ENCODE data around the gene RIPPLY3.

DNA sequence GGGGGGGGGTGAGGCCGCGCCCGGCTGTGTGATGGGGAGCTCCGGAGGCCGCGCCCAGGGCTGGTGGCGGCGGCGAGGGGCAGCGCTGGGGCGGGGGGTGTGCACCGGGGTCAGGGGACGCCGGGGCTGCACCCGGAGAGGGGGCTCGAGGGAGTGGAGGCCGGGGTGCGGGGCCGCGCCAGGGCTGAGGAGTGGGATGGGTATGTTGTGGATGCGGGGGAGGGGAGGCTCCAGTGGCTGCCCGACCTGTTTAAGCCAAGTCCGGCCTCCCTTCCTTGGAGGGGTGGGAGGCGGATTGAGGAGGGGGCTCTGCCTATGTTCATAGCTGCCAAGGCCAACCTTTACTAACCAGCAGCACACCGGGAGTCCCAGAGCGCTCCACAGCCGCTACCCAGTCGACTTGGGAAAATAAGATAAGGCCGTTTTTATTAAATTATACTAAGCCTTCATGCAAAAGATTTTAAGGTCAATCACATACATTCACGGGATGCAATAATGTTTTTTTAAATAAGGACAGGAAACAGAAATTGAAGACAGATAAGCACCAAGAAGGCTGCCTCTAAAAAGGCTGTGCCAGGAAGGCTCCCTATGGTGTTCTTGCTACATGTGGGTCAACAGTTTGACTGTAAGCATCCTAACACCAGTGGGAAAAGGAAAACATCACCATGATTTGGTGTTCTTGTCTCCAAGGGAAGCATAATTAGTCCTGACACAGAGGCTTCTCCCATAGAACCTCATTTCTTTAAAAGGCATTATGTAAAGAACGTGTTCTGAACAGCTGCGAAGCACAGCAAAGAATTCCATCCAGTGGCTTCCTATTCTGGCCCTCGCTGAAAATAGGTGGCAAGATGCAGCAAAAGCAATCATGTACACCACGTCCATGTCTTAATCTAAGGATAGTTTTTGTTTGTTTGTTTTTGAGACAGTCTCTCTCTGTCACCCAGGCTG is 39.4 kb upstream of the RIPPLY3 start:
- TF ChIP-seq CTCF (IDR thresholded peaks at IDR 0.05 in 2 of 3, conservative IDR thresholded peaks at IDR 0.05 in 1 of 3; ENCODE audit: borderline replicate concordance in 1 of 3, insufficient read depth in 1 of 3, low read depth in 2 of 3, low read length in 2 of 3) (no peak), POLR2AphosphoS5 (IDR thresholded peaks at IDR 0.05; ENCODE audit: low read depth, low read length) (no peak; the same call in 1 of the 2 replicates), POLR2A (IDR thresholded peaks at IDR 0.05; ENCODE audit: borderline replicate concordance, extremely low read depth, insufficient read depth, insufficient read length) (no peak), TCF7L2 (IDR thresholded peaks at IDR 0.05; ENCODE audit: borderline replicate concordance, extremely low read depth, insufficient read depth, insufficient read length) (no peak), EZH2phosphoT487 (IDR thresholded peaks at IDR 0.05; ENCODE audit: borderline replicate concordance) (no peak), SRF (IDR thresholded peaks at IDR 0.05; ENCODE audit: low read depth) (no peak), EZH2 (IDR thresholded peaks at IDR 0.05) (no peak), RAD21 (IDR thresholded peaks at IDR 0.05; ENCODE audit: low read depth) (no peak), ELF1 (IDR thresholded peaks at IDR 0.05; ENCODE audit: borderline replicate concordance, low read depth) (no peak), ATF3 (IDR thresholded peaks at IDR 0.05) (no peak), MAX (IDR thresholded peaks at IDR 0.05) (no peak), REST (IDR thresholded peaks at IDR 0.05; ENCODE audit: low read depth) (no peak), JUND (IDR thresholded peaks at IDR 0.05) (no peak)
- TF ChIP-seq, protein P1, sequence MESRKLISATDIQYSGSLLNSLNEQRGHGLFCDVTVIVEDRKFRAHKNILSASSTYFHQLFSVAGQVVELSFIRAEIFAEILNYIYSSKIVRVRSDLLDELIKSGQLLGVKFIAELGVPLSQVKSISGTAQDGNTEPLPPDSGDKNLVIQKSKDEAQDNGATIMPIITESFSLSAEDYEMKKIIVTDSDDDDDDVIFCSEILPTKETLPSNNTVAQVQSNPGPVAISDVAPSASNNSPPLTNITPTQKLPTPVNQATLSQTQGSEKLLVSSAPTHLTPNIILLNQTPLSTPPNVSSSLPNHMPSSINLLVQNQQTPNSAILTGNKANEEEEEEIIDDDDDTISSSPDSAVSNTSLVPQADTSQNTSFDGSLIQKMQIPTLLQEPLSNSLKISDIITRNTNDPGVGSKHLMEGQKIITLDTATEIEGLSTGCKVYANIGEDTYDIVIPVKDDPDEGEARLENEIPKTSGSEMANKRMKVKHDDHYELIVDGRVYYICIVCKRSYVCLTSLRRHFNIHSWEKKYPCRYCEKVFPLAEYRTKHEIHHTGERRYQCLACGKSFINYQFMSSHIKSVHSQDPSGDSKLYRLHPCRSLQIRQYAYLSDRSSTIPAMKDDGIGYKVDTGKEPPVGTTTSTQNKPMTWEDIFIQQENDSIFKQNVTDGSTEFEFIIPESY (IDR thresholded peaks at IDR 0.05; ENCODE audit: extremely low read depth, insufficient replicate concordance, low read length): no peak

All from HCT116 (cell line).